H1 (cell line): ENCODE data around the gene PPP6R1. TPM values are rescaled to one million over a fixed set of nuclear protein-coding genes. Genes with fewer than 3 reads are reported as not detected.

Source experiments
- CTCF ChIA-PET: fragments of 300-600 bp; sonication (Branson Sonifier 250); formaldehyde crosslinking; loops from one replicate; lab custom pipeline; 2021; ENCODE audit not compliant: partially characterized antibody; lab: Charles Lee
- POLR2A ChIA-PET: fragments of 300-600 bp; sonication (Branson Sonifier 250); formaldehyde crosslinking; loops from one replicate; lab custom pipeline; 2021; ENCODE audit warnings: inconsistent platforms; ENCODE audit not compliant: partially characterized antibody; lab: Charles Lee
- DNase-seq, 2 experiments: peaks; one replicate each; pipeline versions ENCODE4 v3.0.0 to v3.0.0-alpha.2; 2010 to 2022; ENCODE audit warnings: low spot score in 2 of 2, low read depth in 1 of 2, mixed read lengths in 1 of 2
- FAIRE-seq: peaks from 2 replicates; lab custom pipeline; 2011; peaks lifted over from hg19 to GRCh38; lab: Jason Lieb, UNC
- H2AFZ ChIP-seq: 2 replicates; pipeline ENCODE4 v1.8.1; 2012; ENCODE audit warnings: low read length, inconsistent platforms
- H2AK5ac ChIP-seq: 2 replicates; pipeline ENCODE4 v1.6.1; 2013; ENCODE audit warnings: low read depth, low read length
- H2BK120ac ChIP-seq: replicated peaks from 2 replicates; pipeline ENCODE3; 2013; ENCODE audit warnings: low read depth, low read length, inconsistent platforms
- H2BK12ac ChIP-seq: 2 replicates; pipeline ENCODE4 v1.6.1; 2013; ENCODE audit warnings: low read depth, low read length
- H2BK15ac ChIP-seq: 2 replicates; pipeline ENCODE4 v1.6.1; 2013; ENCODE audit warnings: low read length
- H2BK20ac ChIP-seq: 2 replicates; pipeline ENCODE4 v1.6.1; 2013; ENCODE audit warnings: low read length
- H2BK5ac ChIP-seq: 2 replicates; pipeline ENCODE4 v1.6.1; 2013; ENCODE audit warnings: low read depth, low read length
- H3K14ac ChIP-seq: 2 replicates; pipeline ENCODE4 v1.6.1; 2013; ENCODE audit warnings: inconsistent platforms; ENCODE audit not compliant: insufficient read length
- H3K18ac ChIP-seq: 2 replicates; pipeline ENCODE4 v1.6.1; 2013; ENCODE audit warnings: low read length; ENCODE audit errors: extremely low read depth
- H3K23ac ChIP-seq: 2 replicates; pipeline ENCODE4 v1.6.1; 2013; ENCODE audit warnings: inconsistent platforms; ENCODE audit not compliant: insufficient read length
- H3K23me2 ChIP-seq: 2 replicates; pipeline ENCODE4 v1.6.1; 2013; ENCODE audit warnings: low read depth, low read length
- H3K27ac ChIP-seq: 2 replicates; pipeline ENCODE4 v1.6.1; 2011; ENCODE audit warnings: low read depth, low read length, inconsistent platforms
- H3K27me3 ChIP-seq, 4 experiments: replicated peaks in 1 of 4; 1 replicate in 1 of 4; 2 replicates in 3 of 4; pipeline versions ENCODE4 v1.6.1 to v1.8.1; 2011 to 2013; ENCODE audit warnings: low read length in 3 of 4, mild to moderate bottlenecking in 3 of 4, inconsistent platforms in 2 of 4, mixed read lengths in 2 of 4, moderate library complexity in 1 of 4; ENCODE audit not compliant: control insufficient read depth in 3 of 4, insufficient read depth in 3 of 4; ENCODE audit errors: extremely low read depth in 1 of 4
- H3K36me3 ChIP-seq, 4 experiments: 2 replicates each; pipeline versions ENCODE4 v1.6.1 to v1.8.1; 2011 to 2013; ENCODE audit warnings: mild to moderate bottlenecking in 4 of 4, low read length in 3 of 4, moderate library complexity in 2 of 4, control low read depth in 1 of 4, inconsistent platforms in 1 of 4; ENCODE audit not compliant: insufficient read depth in 4 of 4, control insufficient read depth in 2 of 4
- H3K4ac ChIP-seq: replicated peaks from 2 replicates; pipeline ENCODE3; 2013; ENCODE audit warnings: low read length, low read depth, mixed read lengths, inconsistent platforms; ENCODE audit not compliant: insufficient read length
- H3K4me1 ChIP-seq, 4 experiments: replicated peaks in 1 of 4; 1 replicate in 1 of 4; 2 replicates in 3 of 4; pipeline versions ENCODE4 v1.6.1 to v1.8.1; 2011 to 2013; ENCODE audit warnings: low read length in 3 of 4, inconsistent platforms in 2 of 4, mixed read lengths in 1 of 4; ENCODE audit not compliant: insufficient read depth in 4 of 4, control insufficient read depth in 3 of 4
- H3K4me2 ChIP-seq, 2 experiments: 2 replicates each; pipeline versions ENCODE4 v1.6.1 to v1.8.1; 2011 to 2013; ENCODE audit warnings: low read depth in 2 of 2, low read length in 2 of 2, control low read depth in 1 of 2, inconsistent platforms in 1 of 2, mild to moderate bottlenecking in 1 of 2; ENCODE audit not compliant: insufficient read depth in 1 of 2
- H3K4me3 ChIP-seq, 4 experiments: fragments of 200-600, 300-600 bp in 1 of 4; sonication (generic), shearing (Covaris generic), sonication (Bioruptor Twin) in 1 of 4; 2 replicates each; pipeline versions ENCODE4 v1.5.1 to v1.8.1; 2011 to 2016; ENCODE audit warnings: low read length in 4 of 4, low read depth in 3 of 4, control low read depth in 2 of 4, inconsistent platforms in 2 of 4, mild to moderate bottlenecking in 2 of 4, mixed read lengths in 1 of 4, moderate library complexity in 1 of 4; ENCODE audit not compliant: insufficient read depth in 2 of 4; ENCODE audit errors: extremely low read depth in 1 of 4
- H3K56ac ChIP-seq: replicated peaks from 2 replicates; pipeline ENCODE3; 2013; ENCODE audit warnings: low read depth, mild to moderate bottlenecking, mixed read lengths, low read length, inconsistent platforms; ENCODE audit not compliant: insufficient read length
- H3K79me1 ChIP-seq: 2 replicates; pipeline ENCODE4 v1.6.1; 2013; ENCODE audit warnings: low read depth, low read length, control low read depth
- H3K79me2 ChIP-seq, 2 experiments: 2 replicates each; pipeline versions ENCODE4 v1.6.1 to v1.8.1; 2012 to 2013; ENCODE audit warnings: low read length in 2 of 2, mild to moderate bottlenecking in 2 of 2, inconsistent platforms in 1 of 2; ENCODE audit not compliant: insufficient read depth in 2 of 2, control insufficient read depth in 1 of 2
- H3K9ac ChIP-seq, 4 experiments: replicated peaks in 1 of 4; 1 replicate in 1 of 4; 2 replicates in 3 of 4; pipeline versions ENCODE4 v1.6.1 to v1.8.1; 2011 to 2013; ENCODE audit warnings: low read depth in 3 of 4, low read length in 3 of 4, control low read depth in 2 of 4, mild to moderate bottlenecking in 2 of 4, moderate library complexity in 2 of 4, inconsistent platforms in 1 of 4; ENCODE audit errors: extremely low read depth in 1 of 4
- H3K9me3 ChIP-seq, 2 experiments: 2 replicates each; pipeline versions ENCODE4 v1.6.1 to v1.8.1; 2012 to 2013; ENCODE audit warnings: mild to moderate bottlenecking in 2 of 2, moderate library complexity in 2 of 2, control low read depth in 1 of 2, inconsistent platforms in 1 of 2, low read depth in 1 of 2, low read length in 1 of 2, mixed read lengths in 1 of 2; ENCODE audit not compliant: insufficient read depth in 2 of 2
- H4K20me1 ChIP-seq, 2 experiments: replicated peaks in 1 of 2; 2 replicates each; pipeline versions ENCODE3 to v1.8.1; 2011 to 2013; ENCODE audit warnings: inconsistent platforms in 2 of 2, low read length in 2 of 2, mild to moderate bottlenecking in 1 of 2; ENCODE audit not compliant: insufficient read depth in 2 of 2, control insufficient read depth in 1 of 2
- H4K5ac ChIP-seq: 2 replicates; pipeline ENCODE4 v1.6.1; 2013; ENCODE audit warnings: low read length, low read depth, mixed read lengths, inconsistent platforms; ENCODE audit not compliant: insufficient read length
- H4K8ac ChIP-seq: 2 replicates; pipeline ENCODE4 v1.8.0; 2013; ENCODE audit warnings: mild to moderate bottlenecking, moderate library complexity, low read length, inconsistent platforms; ENCODE audit not compliant: insufficient read depth; ENCODE audit errors: extremely low read depth
- H4K91ac ChIP-seq: replicated peaks from 2 replicates; pipeline ENCODE3; 2013; ENCODE audit warnings: low read length, mixed read lengths, inconsistent platforms; ENCODE audit not compliant: insufficient read length
- EP300 ChIP-seq, 2 experiments: IDR thresholded peaks; 1 replicate in 1 of 2; 2 replicates in 1 of 2; pipeline ENCODE4 v1.6.1; 2011 to 2012; ENCODE audit warnings: low read depth in 2 of 2, low read length in 2 of 2, mild to moderate bottlenecking in 2 of 2, borderline replicate concordance in 1 of 2, inconsistent platforms in 1 of 2, moderate library complexity in 1 of 2
- HDAC6 ChIP-seq: IDR thresholded peaks from one replicate; pipeline ENCODE4 v1.7.1; 2012; ENCODE audit warnings: low read depth, mild to moderate bottlenecking, inconsistent platforms, low read length, moderate library complexity
- MAX ChIP-seq: IDR thresholded peaks from 2 replicates; pipeline ENCODE4 v1.6.1; 2012; ENCODE audit warnings: inconsistent platforms
- POLR2AphosphoS5 ChIP-seq: IDR thresholded peaks from 2 replicates; pipeline ENCODE4 v1.6.1; 2011; ENCODE audit warnings: low read depth, low read length
- RNF2 ChIP-seq: fragments of 200-900, 300-1000 bp; sonication (generic); IDR thresholded peaks from 2 replicates; pipeline ENCODE4 v1.7.1; 2016; ENCODE audit warnings: borderline replicate concordance, low read depth, mild to moderate bottlenecking, antibody characterized with exemption, low read length; ENCODE audit not compliant: poor library complexity, severe bottlenecking; ENCODE audit errors: missing control alignments
- SP1 ChIP-seq: IDR thresholded peaks from 2 replicates; pipeline ENCODE4 v1.6.1; 2011; ENCODE audit warnings: low read depth, low read length
- SP4 ChIP-seq: IDR thresholded peaks from 2 replicates; pipeline ENCODE4 v1.6.1; 2012; ENCODE audit warnings: low read length, inconsistent platforms
- TCF12 ChIP-seq: IDR thresholded peaks from 2 replicates; pipeline ENCODE4 v1.6.1; 2011; ENCODE audit warnings: low read depth, mild to moderate bottlenecking, low read length
- WGBS, 2 experiments: shearing (Covaris generic) in 1 of 2; methylation state at CpG; one replicate each; pipeline versions ENCODE4 v1.1.6 to v1.1.7; 2013 to 2015; ENCODE audit warnings: low lambda C conversion rate in 2 of 2, mixed read lengths in 2 of 2, inconsistent platforms in 1 of 2, low coverage in 1 of 2, missing lambda C conversion rate in 1 of 2; ENCODE audit not compliant: insufficient replicate concordance in 2 of 2, insufficient coverage in 1 of 2, insufficient read length in 1 of 2; ENCODE audit errors: extremely low coverage in 1 of 2, missing lambda C conversion rate in 1 of 2; 5-methylcytosine and 5-hydroxymethylcytosine counted together
- polyA plus RNA-seq, 7 experiments: library from polyadenylated mRNA; depleted of rRNA in 3 of 7; stranded (reverse) in 5 of 7; unstranded in 2 of 7; fragments of >200 nt in 5 of 7; fragments of 200-250 nt in 2 of 7; gene quantifications; 1 replicate in 5 of 7; 2 replicates in 1 of 7; 4 replicates in 1 of 7; pipeline versions ENCODE4 v1.2.1 to v1.2.3, GENCODE V29; 2011 to 2013; ENCODE audit warnings: missing spikeins in 2 of 7, mixed read lengths in 2 of 7
- total RNA-seq: library from RNA; stranded (reverse); fragmentation: NEBNext Ultra II Directional; extraction: Animal tissue kit (Norgen Biotek cat#: 25700); gene quantifications from 2 replicates; pipeline ENCODE4 v1.2.1, GENCODE V29; 2021

PPP6R1 gene
- total and polyA plus RNA-seq, 2 of the 8 experiments (the other 6 are each of a cell fraction or from before 2014, with no cell fraction given): 36.4 to 74.4 TPM

- POLR2A ChIA-PET: interaction anchor here (0.6 to 1.6 kb wide), 8 partner anchors 10 to 166 kb away, joined by 3 to 5 read pairs (median 4); partner anchors contain the start of genes HSPBP1 and PPP6R1
- TF ChIP-seq HDAC6 (no peak), SP1 (no peak), TCF12 (no peak), SP4 (no peak), MAX (no peak), RNF2 (no peak), POLR2AphosphoS5 (no peak), EP300 (IDR thresholded peaks at IDR 0.05; ENCODE audit: borderline replicate concordance in 1 of 2, low read depth in 2 of 2, low read length in 2 of 2) (no peak)
Observed at GRCh38 chr19:55248166-55248675, 10.6 kb downstream of the PPP6R1 start.

More at GRCh38 chr19:55248166-55248675, 10.6 kb downstream of the PPP6R1 start:
- Histone ChIP-seq H4K8ac (no peak overlapping the region), H3K36me3 (peaks cover 3 to 23% (median 9%) of the 10 kb centered on the region in 4 experiments; a peak in 5 of 8 replicates), H3K4ac (no peak overlapping the region), H2BK5ac (peak overlapping the region; percentile 16; the same call in 1 of the 2 replicates), H4K91ac (no peak overlapping the region), H3K18ac (no peak overlapping the region), H2AFZ (no peak overlapping the region), H3K79me1 (peaks cover 25% of the 10 kb centered on the region), H3K9ac (no peak overlapping the region), H3K23me2 (no peaks in the 10 kb centered on the region), H4K5ac (no peak overlapping the region), H3K14ac (no peak overlapping the region), H4K20me1 (peaks cover 17 to 44% of the 10 kb centered on the region in 2 experiments), H3K56ac (no peak overlapping the region), H3K27ac (no peak overlapping the region), H3K23ac (no peak overlapping the region), H3K4me2 (no peak overlapping the region), H2BK20ac (no peak overlapping the region), H3K4me3 (no peak overlapping the region), H3K79me2 (peaks cover 5 to 57% of the 10 kb centered on the region in 2 experiments; a peak in 3 of 4 replicates), H2BK15ac (no peak overlapping the region), H3K27me3 (no peaks in the 10 kb centered on the region), H3K9me3 (no peaks in the 10 kb centered on the region), H3K4me1 (no peaks in the 10 kb centered on the region; a peak in 1 of 7 replicates), H2AK5ac (no peak overlapping the region), H2BK120ac (no peak overlapping the region), H2BK12ac (no peak overlapping the region)
- no peak for DNase-seq
- no peak for FAIRE-seq
- WGBS, 2 experiments: 87% methylated on average over 10 of the region's 10 CpGs; no CpG with 5 or more reads in 1 of the 2 experiments
- CTCF ChIA-PET: interaction anchor here (1.0 to 1.2 kb wide), 2 partner anchors 107 to 170 kb away, joined by 3 to 5 read pairs; no protein-coding TSS in a partner anchor
